HepG2 (cell line): ENCODE measurements around the gene ARHGAP45. TPM values are rescaled to one million over a fixed set of nuclear protein-coding genes. Genes with fewer than 3 reads are reported as not detected.

Source experiments
- FOXP1 ChIP-seq, 2 experiments: fragments of 450-650 bp in 1 of 2; IDR thresholded peaks; 2 replicates each; pipeline ENCODE4 v1.6.1; 2017 to 2018; ENCODE audit warnings: antibody characterized with exemption in 1 of 2
- GATAD2A ChIP-seq: IDR thresholded peaks from 2 replicates; pipeline ENCODE4 v1.6.1; 2016
- KAT8 ChIP-seq: IDR thresholded peaks from 2 replicates; pipeline ENCODE4 v1.6.1; 2016; ENCODE audit warnings: missing genetic modification reagents, missing compliant biosample characterization
- KLF15 ChIP-seq: sonication (generic); formaldehyde crosslinking; IDR thresholded peaks from 2 replicates; pipeline ENCODE4 v1.8.1; 2023; ENCODE audit warnings: borderline replicate concordance, mild to moderate bottlenecking, inconsistent platforms, missing genetic modification reagents, mixed read lengths
- MTA1 ChIP-seq: sonication (generic); formaldehyde crosslinking; IDR thresholded peaks from 2 replicates; pipeline ENCODE4 v1.4.0; 2020; ENCODE audit warnings: missing genetic modification reagents, mild to moderate bottlenecking, borderline replicate concordance
- NFKBIZ ChIP-seq: IDR thresholded peaks from 2 replicates; pipeline ENCODE4 v1.6.1; 2018; ENCODE audit warnings: missing genetic modification reagents, missing compliant biosample characterization
- PHF5A ChIP-seq: IDR thresholded peaks from one replicate; pipeline ENCODE4 v1.6.1; 2018; ENCODE audit warnings: low read depth, missing genetic modification reagents; ENCODE audit not compliant: unreplicated experiment
- SMAD3 ChIP-seq: sonication (generic); formaldehyde crosslinking; IDR thresholded peaks from 2 replicates; pipeline ENCODE4 v1.4.0; 2020; ENCODE audit warnings: missing genetic modification reagents
- SP2 ChIP-seq: sonication (generic); formaldehyde crosslinking; IDR thresholded peaks from 2 replicates; pipeline ENCODE4 v1.5.1; 2020; ENCODE audit warnings: mild to moderate bottlenecking, missing genetic modification reagents
- TBP ChIP-seq: sonication (generic); formaldehyde crosslinking; IDR thresholded peaks from 2 replicates; pipeline ENCODE4 v1.5.0; 2020; ENCODE audit warnings: missing genetic modification reagents
- THAP11 ChIP-seq: IDR thresholded peaks from 2 replicates; pipeline ENCODE4 v1.6.1; 2016; ENCODE audit warnings: missing biosample characterization, missing genetic modification reagents
- WIZ ChIP-seq: sonication (generic); formaldehyde crosslinking; IDR thresholded peaks from 2 replicates; pipeline ENCODE4 v1.5.1; 2020; ENCODE audit warnings: mild to moderate bottlenecking, missing genetic modification reagents
- ZNF124 ChIP-seq: sonication (generic); formaldehyde crosslinking; IDR thresholded peaks from 2 replicates; pipeline ENCODE4 v1.4.0; 2020; ENCODE audit warnings: missing genetic modification reagents
- ZNF292 ChIP-seq: sonication (generic); formaldehyde crosslinking; IDR thresholded peaks from 2 replicates; pipeline ENCODE4 v1.8.1; 2022; ENCODE audit warnings: mild to moderate bottlenecking, low read depth, missing genetic modification reagents, borderline replicate concordance
- ZNF33A ChIP-seq: sonication (generic); formaldehyde crosslinking; IDR thresholded peaks from 2 replicates; pipeline ENCODE4 v1.5.1; 2020; ENCODE audit warnings: missing genetic modification reagents, mild to moderate bottlenecking, moderate library complexity, borderline replicate concordance
- ZNF451 ChIP-seq: sonication (generic); formaldehyde crosslinking; IDR thresholded peaks from 2 replicates; pipeline ENCODE4 v1.5.0; 2020; ENCODE audit warnings: mild to moderate bottlenecking, missing genetic modification reagents
- ZNF678 ChIP-seq: sonication (generic); formaldehyde crosslinking; IDR thresholded peaks from 2 replicates; pipeline ENCODE4 v1.4.0; 2020; ENCODE audit warnings: mild to moderate bottlenecking, missing genetic modification reagents
- ZNF773 ChIP-seq: sonication (generic); formaldehyde crosslinking; IDR thresholded peaks from 2 replicates; pipeline ENCODE4 v1.4.0; 2020; ENCODE audit warnings: missing genetic modification reagents, borderline replicate concordance
- ZNF777 ChIP-seq: sonication (generic); formaldehyde crosslinking; IDR thresholded peaks from 2 replicates; pipeline ENCODE4 v1.4.0; 2020; ENCODE audit warnings: missing genetic modification reagents
- ZNF839 ChIP-seq: sonication (generic); formaldehyde crosslinking; IDR thresholded peaks from 2 replicates; pipeline ENCODE4 v1.4.0; 2020; ENCODE audit warnings: missing genetic modification reagents, mild to moderate bottlenecking, borderline replicate concordance
- polyA plus RNA-seq, 8 experiments: library from polyadenylated mRNA; depleted of rRNA in 3 of 8; stranded (reverse) in 7 of 8; unstranded in 1 of 8; fragments of >200 nt; fragmentation: Illumina TruSeq in 4 of 8; extraction: Trizol in 4 of 8; gene quantifications; 2 replicates each; pipeline versions ENCODE4 v1.2.1 to v1.2.3, GENCODE V29; 2011 to 2016; ENCODE audit warnings: low read depth in 4 of 8, missing spikeins in 1 of 8, mixed read lengths in 1 of 8; ENCODE audit not compliant: insufficient read depth in 1 of 8
- total RNA-seq, 5 experiments: library from RNA; depleted of rRNA; stranded (reverse); fragments of >200 nt; fragmentation: Illumina TruSeq; extraction: Trizol; gene quantifications; 2 replicates each; pipeline ENCODE4 v1.2.3, GENCODE V29; 2016; ENCODE audit warnings: low read depth in 1 of 5
- TF ChIP-seq, protein P1 (sequence below): sonication (generic); formaldehyde crosslinking; IDR thresholded peaks from 2 replicates; pipeline ENCODE4 v1.5.1; 2020; ENCODE audit warnings: mild to moderate bottlenecking, missing genetic modification reagents, moderate library complexity
- TF ChIP-seq, protein P2 (sequence below): IDR thresholded peaks from 2 replicates; pipeline ENCODE4 v1.6.1; 2016
- TF ChIP-seq, protein P3 (sequence below): IDR thresholded peaks from 2 replicates; pipeline ENCODE4 v1.6.1; 2018; ENCODE audit warnings: missing genetic modification reagents, mild to moderate bottlenecking, missing compliant biosample characterization
- TF ChIP-seq, protein P4 (sequence below): sonication (generic); formaldehyde crosslinking; IDR thresholded peaks from 2 replicates; pipeline ENCODE4 v1.5.0; 2020; ENCODE audit warnings: mild to moderate bottlenecking, missing genetic modification reagents, moderate library complexity

Gene ARHGAP45
- total and polyA plus RNA-seq, 2 of the 13 experiments (the other 11 are each of a cell fraction or from before 2014, with no cell fraction given) = 0.84 to 32.0 TPM

DNA sequence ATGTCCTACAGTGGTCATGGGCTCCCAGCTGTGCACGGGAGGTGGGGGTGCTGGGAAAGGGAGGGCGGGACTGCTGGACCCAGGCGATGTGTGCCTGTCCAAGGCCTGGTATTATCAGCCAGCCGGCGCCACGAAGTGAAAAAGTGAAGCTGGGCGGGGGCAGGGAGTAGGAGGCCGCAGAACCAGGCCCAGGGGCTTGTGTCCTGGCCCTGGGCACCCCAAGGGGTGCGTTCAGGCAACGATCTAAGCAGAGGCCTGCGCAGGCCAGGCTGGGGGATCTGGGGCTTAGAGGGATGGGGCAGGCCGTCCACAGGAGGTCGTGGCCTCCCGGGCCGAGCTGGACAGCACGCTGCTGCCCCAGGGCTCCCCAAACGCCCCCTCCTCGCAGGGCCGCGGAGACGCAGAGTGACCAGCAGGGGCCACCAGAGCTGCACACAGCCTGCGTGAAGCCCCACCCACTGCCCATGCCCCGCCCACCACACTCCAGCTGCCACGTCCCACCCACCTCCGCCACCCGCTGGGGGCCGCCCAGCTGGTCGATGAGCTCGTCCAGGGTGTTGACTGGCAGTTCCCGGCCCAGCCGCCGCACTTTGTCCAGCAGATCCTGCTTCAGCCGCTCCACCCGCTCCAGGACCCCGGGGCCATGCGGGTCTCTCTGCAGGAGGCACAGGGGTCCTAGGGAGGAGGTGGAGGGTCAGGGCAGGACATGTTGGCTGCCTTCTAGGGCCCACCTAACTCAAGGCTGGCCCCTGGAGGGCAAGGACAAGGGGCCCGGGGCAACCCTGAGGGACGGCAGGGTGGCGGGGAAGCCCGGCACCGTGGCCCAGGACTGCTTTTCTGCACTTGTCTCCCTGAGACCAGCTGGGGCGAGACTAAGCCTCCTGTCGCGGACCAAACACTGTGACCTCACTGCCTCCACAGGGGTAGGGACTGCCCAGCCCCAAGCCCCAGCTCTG lies 46.3 kb downstream of the ARHGAP45 start (continued):
- TF ChIP-seq, protein P1, sequence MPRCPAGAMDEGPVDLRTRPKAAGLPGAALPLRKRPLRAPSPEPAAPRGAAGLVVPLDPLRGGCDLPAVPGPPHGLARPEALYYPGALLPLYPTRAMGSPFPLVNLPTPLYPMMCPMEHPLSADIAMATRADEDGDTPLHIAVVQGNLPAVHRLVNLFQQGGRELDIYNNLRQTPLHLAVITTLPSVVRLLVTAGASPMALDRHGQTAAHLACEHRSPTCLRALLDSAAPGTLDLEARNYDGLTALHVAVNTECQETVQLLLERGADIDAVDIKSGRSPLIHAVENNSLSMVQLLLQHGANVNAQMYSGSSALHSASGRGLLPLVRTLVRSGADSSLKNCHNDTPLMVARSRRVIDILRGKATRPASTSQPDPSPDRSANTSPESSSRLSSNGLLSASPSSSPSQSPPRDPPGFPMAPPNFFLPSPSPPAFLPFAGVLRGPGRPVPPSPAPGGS (CRISPR knock-in tag) = 0 out of 2 replicates have a peak, but pooled peaks have one; percentile 43
- no peak for TF ChIP-seq ZNF777 (CRISPR knock-in tag)
- TF ChIP-seq THAP11 (CRISPR knock-in tag) = peak; percentile 77
- TF ChIP-seq, protein P2, sequence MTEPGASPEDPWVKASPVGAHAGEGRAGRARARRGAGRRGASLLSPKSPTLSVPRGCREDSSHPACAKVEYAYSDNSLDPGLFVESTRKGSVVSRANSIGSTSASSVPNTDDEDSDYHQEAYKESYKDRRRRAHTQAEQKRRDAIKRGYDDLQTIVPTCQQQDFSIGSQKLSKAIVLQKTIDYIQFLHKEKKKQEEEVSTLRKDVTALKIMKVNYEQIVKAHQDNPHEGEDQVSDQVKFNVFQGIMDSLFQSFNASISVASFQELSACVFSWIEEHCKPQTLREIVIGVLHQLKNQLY (CRISPR knock-in tag) = peak; percentile 69
- TF ChIP-seq, protein P3, sequence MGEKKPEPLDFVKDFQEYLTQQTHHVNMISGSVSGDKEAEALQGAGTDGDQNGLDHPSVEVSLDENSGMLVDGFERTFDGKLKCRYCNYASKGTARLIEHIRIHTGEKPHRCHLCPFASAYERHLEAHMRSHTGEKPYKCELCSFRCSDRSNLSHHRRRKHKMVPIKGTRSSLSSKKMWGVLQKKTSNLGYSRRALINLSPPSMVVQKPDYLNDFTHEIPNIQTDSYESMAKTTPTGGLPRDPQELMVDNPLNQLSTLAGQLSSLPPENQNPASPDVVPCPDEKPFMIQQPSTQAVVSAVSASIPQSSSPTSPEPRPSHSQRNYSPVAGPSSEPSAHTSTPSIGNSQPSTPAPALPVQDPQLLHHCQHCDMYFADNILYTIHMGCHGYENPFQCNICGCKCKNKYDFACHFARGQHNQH (CRISPR knock-in tag) = peak; percentile 71; the same call in 1 of the 2 replicates
- peak; percentile 65; the same call in 1 of the 2 replicates for TF ChIP-seq MTA1
- no peak for TF ChIP-seq FOXP1 (IDR thresholded peaks at IDR 0.05)
- TF ChIP-seq FOXP1 (CRISPR knock-in tag; IDR thresholded peaks at IDR 0.05) = 0 out of 2 replicates have a peak, but pooled peaks have one; percentile 39
- TF ChIP-seq WIZ (CRISPR knock-in tag) = no peak
- peak; percentile 61; the same call in 1 of the 2 replicates for TF ChIP-seq ZNF839 (CRISPR knock-in tag)
- peak; percentile 33; the same call in 1 of the 2 replicates for TF ChIP-seq ZNF451 (CRISPR knock-in tag)
- TF ChIP-seq, protein P4, sequence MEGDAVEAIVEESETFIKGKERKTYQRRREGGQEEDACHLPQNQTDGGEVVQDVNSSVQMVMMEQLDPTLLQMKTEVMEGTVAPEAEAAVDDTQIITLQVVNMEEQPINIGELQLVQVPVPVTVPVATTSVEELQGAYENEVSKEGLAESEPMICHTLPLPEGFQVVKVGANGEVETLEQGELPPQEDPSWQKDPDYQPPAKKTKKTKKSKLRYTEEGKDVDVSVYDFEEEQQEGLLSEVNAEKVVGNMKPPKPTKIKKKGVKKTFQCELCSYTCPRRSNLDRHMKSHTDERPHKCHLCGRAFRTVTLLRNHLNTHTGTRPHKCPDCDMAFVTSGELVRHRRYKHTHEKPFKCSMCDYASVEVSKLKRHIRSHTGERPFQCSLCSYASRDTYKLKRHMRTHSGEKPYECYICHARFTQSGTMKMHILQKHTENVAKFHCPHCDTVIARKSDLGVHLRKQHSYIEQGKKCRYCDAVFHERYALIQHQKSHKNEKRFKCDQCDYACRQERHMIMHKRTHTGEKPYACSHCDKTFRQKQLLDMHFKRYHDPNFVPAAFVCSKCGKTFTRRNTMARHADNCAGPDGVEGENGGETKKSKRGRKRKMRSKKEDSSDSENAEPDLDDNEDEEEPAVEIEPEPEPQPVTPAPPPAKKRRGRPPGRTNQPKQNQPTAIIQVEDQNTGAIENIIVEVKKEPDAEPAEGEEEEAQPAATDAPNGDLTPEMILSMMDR (CRISPR knock-in tag) = peak; percentile 99
- peak; percentile 55; the same call in 1 of the 2 replicates for TF ChIP-seq NFKBIZ (CRISPR knock-in tag)
- peak; percentile 28; the same call in 1 of the 2 replicates for TF ChIP-seq ZNF124 (CRISPR knock-in tag)
- TF ChIP-seq GATAD2A = peak; percentile 70
- no peak for TF ChIP-seq TBP (CRISPR knock-in tag)
- no peak for TF ChIP-seq ZNF33A (CRISPR knock-in tag)
- TF ChIP-seq ZNF773 (CRISPR knock-in tag) = 0 out of 2 replicates have a peak, but pooled peaks have one; percentile 35
- no peak; the same call in 1 of the 2 replicates for TF ChIP-seq ZNF292 (CRISPR knock-in tag)
- TF ChIP-seq PHF5A (CRISPR knock-in tag) = peak; percentile 80
- peak; percentile 63 for TF ChIP-seq SP2 (CRISPR knock-in tag)
- peak; percentile 86 for TF ChIP-seq KAT8 (CRISPR knock-in tag)
- no peak for TF ChIP-seq ZNF678 (CRISPR knock-in tag)
- TF ChIP-seq SMAD3 (CRISPR knock-in tag) = 0 out of 2 replicates have a peak, but pooled peaks have one; percentile 36
- no peak for TF ChIP-seq KLF15 (CRISPR knock-in tag)
